Right atrium auricular region (tissue), 2 donors: ENCODE measurements around the gene NEK11. TPM values are rescaled to one million over a fixed set of nuclear protein-coding genes. Genes with fewer than 3 reads are reported as not detected.

Experiments
- DNase-seq: peaks from one replicate; pipeline ENCODE4 v3.0.0-alpha.2; 2019; ENCODE audit warnings: low spot score
- H3K27ac ChIP-seq, 2 donors: fragments of 200-600 bp; sonication (generic); 1 replicate in 1 of 2; 2 replicates in 1 of 2; pipeline ENCODE4 v1.5.1; 2016 to 2019
- H3K27me3 ChIP-seq, 2 donors: fragments of 200-600 bp; sonication (generic); one replicate each; pipeline versions ENCODE4 v1.5.1 to v1.6.0; 2017 to 2019
- H3K36me3 ChIP-seq: fragments of 200-600 bp; sonication (generic); one replicate; pipeline ENCODE4 v1.5.1; 2016
- H3K4me1 ChIP-seq, 2 donors: fragments of 200-600 bp; sonication (generic); one replicate each; pipeline versions ENCODE4 v1.5.1 to v1.6.0; 2017 to 2019
- H3K4me3 ChIP-seq, 2 donors: fragments of 200-600 bp; sonication (generic); 1 replicate in 1 of 2; 2 replicates in 1 of 2; pipeline ENCODE4 v1.5.1; 2017 to 2019; ENCODE audit warnings: mild to moderate bottlenecking in 1 of 2, moderate library complexity in 1 of 2
- H3K9me3 ChIP-seq, 2 donors: fragments of 200-600 bp; sonication (generic); one replicate each; pipeline ENCODE4 v1.5.1; 2019
- CTCF ChIP-seq, 2 donors: fragments of 200-600 bp; sonication (generic); IDR thresholded peaks; one replicate each; pipeline ENCODE4 v1.5.1; 2019; ENCODE audit warnings: antibody characterized with exemption in 2 of 2
- total RNA-seq, 2 donors: library from RNA; depleted of rRNA; stranded (reverse); fragments of >200 nt; gene quantifications; one replicate each; pipeline ENCODE4 v1.1.0, GENCODE V29; 2016

NEK11 gene
- total RNA-seq, 2 donors from 2014 or later, result 2.0 to 2.2 TPM

- no peak for TF ChIP-seq CTCF (IDR thresholded peaks at IDR 0.05)
- Histone ChIP-seq H3K9me3 (no peaks in the 10 kb centered on the region), H3K27me3 (no peaks in the 10 kb centered on the region), H3K4me1 (no peaks in the 10 kb centered on the region), H3K4me3 (no peak overlapping the region), H3K27ac (no peak overlapping the region), H3K36me3 (no peaks in the 10 kb centered on the region)
- no peak for DNase-seq
These were observed 279.6 kb downstream of the NEK11 start for GRCh38 chr3:131306242-131306641.

- no peaks in the 10 kb centered on the region for H3K4me1 ChIP-seq
- no peak overlapping the region for H3K27ac ChIP-seq
- H3K4me3 ChIP-seq, result no peak overlapping the region
- no peaks in the 10 kb centered on the region for H3K9me3 ChIP-seq
- H3K36me3 ChIP-seq, result no peaks in the 10 kb centered on the region
- DNase-seq, result no peak
- H3K27me3 ChIP-seq, result no peaks in the 10 kb centered on the region
- TF ChIP-seq CTCF (IDR thresholded peaks at IDR 0.05), result no peak
These were observed 287.6 kb downstream of the NEK11 start for GRCh38 chr3:131314318-131314717.

GRCh38 chr3:131315162-131315561 lies 288.5 kb downstream of the NEK11 start:
- TF ChIP-seq CTCF (IDR thresholded peaks at IDR 0.05), result no peak
- no peaks in the 10 kb centered on the region for H3K9me3 ChIP-seq
- H3K36me3 ChIP-seq, result no peaks in the 10 kb centered on the region

GRCh38 chr3:131317667-131318066 lies 291.0 kb downstream of the NEK11 start:
- no peak overlapping the region for H3K27ac ChIP-seq
- H3K4me1 ChIP-seq, result no peaks in the 10 kb centered on the region
- H3K9me3 ChIP-seq, result no peaks in the 10 kb centered on the region
- H3K4me3 ChIP-seq, result no peak overlapping the region
- no peak for DNase-seq
- no peak for TF ChIP-seq CTCF (IDR thresholded peaks at IDR 0.05)
- H3K36me3 ChIP-seq, result no peaks in the 10 kb centered on the region
- no peaks in the 10 kb centered on the region for H3K27me3 ChIP-seq

More at GRCh38 chr3:131315162-131315561, 288.5 kb downstream of the NEK11 start:
- H3K27me3 ChIP-seq, result no peaks in the 10 kb centered on the region
- H3K4me3 ChIP-seq, result no peak overlapping the region
- H3K27ac ChIP-seq, result no peak overlapping the region
- no peak for DNase-seq
- no peaks in the 10 kb centered on the region for H3K4me1 ChIP-seq

- Histone ChIP-seq H3K9me3 (no peaks in the 10 kb centered on the region), H3K27ac (no peak overlapping the region), H3K27me3 (no peaks in the 10 kb centered on the region), H3K4me3 (no peak overlapping the region), H3K4me1 (no peaks in the 10 kb centered on the region), H3K36me3 (no peaks in the 10 kb centered on the region)
- no peak for TF ChIP-seq CTCF (IDR thresholded peaks at IDR 0.05)
- no peak for DNase-seq
These were observed 296.3 kb downstream of the NEK11 start for GRCh38 chr3:131323014-131323413.

GRCh38 chr3:131323792-131324191 lies 297.1 kb downstream of the NEK11 start:
- no peak for TF ChIP-seq CTCF (IDR thresholded peaks at IDR 0.05)
- H3K4me1 ChIP-seq, result no peaks in the 10 kb centered on the region
- H3K36me3 ChIP-seq, result no peaks in the 10 kb centered on the region
- no peak overlapping the region for H3K4me3 ChIP-seq
- H3K9me3 ChIP-seq, result no peaks in the 10 kb centered on the region
- H3K27ac ChIP-seq, result no peak overlapping the region
- no peak for DNase-seq
- no peaks in the 10 kb centered on the region for H3K27me3 ChIP-seq
